ENCODE results near the gene TMEM140.
"Not testable (repeated sequence)": the region's sequence is repeated elsewhere in the genome, so short reads cannot be mapped to it uniquely, and the experiment has no call there.

TMEM140 gene

GRCh38 chr7:135169964-135170273 is 22.0 kb downstream of the TMEM140 start:
- H3K27ac ChIP-seq = peak overlapping the region; percentile 97
- no peak for TF ChIP-seq CTCF (conservative IDR thresholded peaks at IDR 0.05)
- TF ChIP-seq ZFX (IDR thresholded peaks at IDR 0.05) = no peak

GRCh38 chr7:135170274-135170997 is 22.6 kb downstream of the TMEM140 start, which contains the start of gene CYREN:
Gene CYREN (minus strand): TSS chr7:135170707. CDS start chr7:135168922, 1,785 bp downstream.
- TF ChIP-seq ZFX (IDR thresholded peaks at IDR 0.05) (peak; percentile 94; the same call in 1 of the 2 replicates), CTCF (conservative IDR thresholded peaks at IDR 0.05) (peak; percentile 98)
- peak within 1 kb of the TSS; percentile 97 for H3K27ac ChIP-seq

GRCh38 chr7:135170998-135171481 is 23.2 kb downstream of the TMEM140 start:
- peak; percentile 16 for TF ChIP-seq CTCF (conservative IDR thresholded peaks at IDR 0.05)
- peak overlapping the region; percentile 97 for H3K27ac ChIP-seq

- peak overlapping the region; percentile 97; the same call in 1 of the 2 replicates for H3K27ac ChIP-seq
Measured at GRCh38 chr7:135171581-135172291, 23.9 kb downstream of the TMEM140 start.

GRCh38 chr7:135173916-135174315 is 26.0 kb downstream of the TMEM140 start:
- not testable (repeated sequence) for H3K27ac ChIP-seq

GRCh38 chr7:135174941-135175340 is 27.1 kb downstream of the TMEM140 start:
- TF ChIP-seq ZFX (IDR thresholded peaks at IDR 0.05) = no peak
- no peak for TF ChIP-seq CTCF (conservative IDR thresholded peaks at IDR 0.05)
- H3K27ac ChIP-seq = no peak overlapping the region

GRCh38 chr7:135175931-135176330 is 28.1 kb downstream of the TMEM140 start:
- no peak for TF ChIP-seq ZFX (IDR thresholded peaks at IDR 0.05)
- no peak for TF ChIP-seq CTCF (conservative IDR thresholded peaks at IDR 0.05)
- no peak overlapping the region; the same call in 1 of the 2 replicates for H3K27ac ChIP-seq

- no peak for TF ChIP-seq CTCF (conservative IDR thresholded peaks at IDR 0.05)
- TF ChIP-seq ZFX (IDR thresholded peaks at IDR 0.05) = no peak
- peak overlapping the region; percentile 5; the same call in 1 of the 2 replicates for H3K27ac ChIP-seq
Measured at GRCh38 chr7:135177028-135177696, 29.3 kb downstream of the TMEM140 start.

All from C4-2B (cell line).